ENCODE measurements around the gene EGLN3. TPM values are rescaled to one million over a fixed set of nuclear protein-coding genes. Genes with fewer than 3 reads are reported as not detected.

Gene EGLN3
- 1 to 10 TPM; 1.2 to 1.9 TPM for total RNA-seq

GRCh38 chr14:33950320-33951182 lies at the start of gene EGLN3:
EGLN3 (minus strand) TSS chr14:33951074; CDS start chr14:33950752, 322 bp downstream.
- intact Hi-C loops (cut with micrococcal nuclease), result loop anchor here (5.0 kb wide), 1 partner anchor 92 kb away; no protein-coding TSS in a partner anchor
- Mint-ChIP-seq H3K4me3 (peak within 1 kb of the TSS; percentile 76), H3K9me3 (no peaks in the 10 kb centered on the region), H3K27me3 (peaks cover 42% of the 10 kb centered on the region), H3K27ac (no peak within 1 kb of the TSS), H3K4me1 (ENCODE audit: low read depth) (peaks cover 17% of the 10 kb centered on the region), H3K36me3 (no peaks in the 10 kb centered on the region)
- ChIA-PET POLR2A (no interaction called here), CTCF (interaction anchor here (1.0 kb wide), 1 partner anchor 13 kb away, joined by 3 read pairs; no protein-coding TSS in a partner anchor)
- DNase-seq, result peak; percentile 73

- H3K4me1 Mint-ChIP-seq (ENCODE audit: low read depth), result no peaks in the 10 kb centered on the region
- H3K27ac Mint-ChIP-seq, result no peak overlapping the region
- H3K36me3 Mint-ChIP-seq, result no peaks in the 10 kb centered on the region
- intact Hi-C loops (cut with micrococcal nuclease), result no loop called here
- ChIA-PET POLR2A (interaction anchor here (0.6 kb wide), 1 partner anchor 37 kb away, joined by 3 read pairs; no protein-coding TSS in a partner anchor), CTCF (no interaction called here)
- no peaks in the 10 kb centered on the region for H3K9me3 Mint-ChIP-seq
- no peak overlapping the region for H3K4me3 Mint-ChIP-seq
- no peaks in the 10 kb centered on the region for H3K27me3 Mint-ChIP-seq
- DNase-seq, result no peak
These were observed 49.5 kb upstream of the EGLN3 start for GRCh38 chr14:34000396-34000795.

GRCh38 chr14:33999771-34000291 lies 49.0 kb upstream of the EGLN3 start:
- ChIA-PET POLR2A (interaction anchor here (0.6 kb wide), 1 partner anchor 37 kb away, joined by 3 read pairs; no protein-coding TSS in a partner anchor), CTCF (no interaction called here)
- Mint-ChIP-seq H3K27me3 (no peaks in the 10 kb centered on the region), H3K4me3 (no peak overlapping the region), H3K27ac (no peak overlapping the region), H3K9me3 (no peaks in the 10 kb centered on the region), H3K36me3 (no peaks in the 10 kb centered on the region), H3K4me1 (ENCODE audit: low read depth) (no peaks in the 10 kb centered on the region)
- intact Hi-C loops (cut with micrococcal nuclease), result no loop called here
- DNase-seq, result no peak

DNA sequence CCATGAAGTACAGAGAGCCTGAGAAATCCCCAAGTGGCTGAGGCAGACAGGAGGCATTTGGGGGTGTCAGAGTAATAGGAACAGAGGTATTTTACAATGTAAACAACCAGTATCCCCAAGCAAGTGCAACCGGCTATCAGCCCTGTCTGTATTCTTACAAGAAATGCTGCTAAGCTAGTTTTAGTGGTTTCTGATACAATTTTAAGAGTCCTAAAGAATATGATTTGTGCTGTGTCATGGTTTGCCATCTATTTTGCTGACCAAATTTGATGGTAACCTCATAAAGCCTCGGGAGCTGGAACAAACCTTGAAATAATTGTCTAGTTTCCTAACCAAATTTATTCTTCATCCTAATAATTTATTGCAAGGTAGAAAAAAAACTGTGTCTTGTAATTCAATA lies 46.7 kb upstream of the EGLN3 start:
- Mint-ChIP-seq H3K36me3 (no peaks in the 10 kb centered on the region), H3K4me1 (ENCODE audit: low read depth) (no peaks in the 10 kb centered on the region), H3K4me3 (no peak overlapping the region), H3K9me3 (no peaks in the 10 kb centered on the region), H3K27me3 (no peaks in the 10 kb centered on the region), H3K27ac (no peak overlapping the region)
- CTCF ChIA-PET, result no interaction called here
- POLR2A ChIA-PET, result no interaction called here
- intact Hi-C loops (cut with micrococcal nuclease), result no loop called here
- no peak for DNase-seq

GRCh38 chr14:33996462-33996861 lies 45.6 kb upstream of the EGLN3 start:
- ChIA-PET POLR2A (no interaction called here), CTCF (no interaction called here)
- Mint-ChIP-seq H3K9me3 (no peaks in the 10 kb centered on the region), H3K4me1 (ENCODE audit: low read depth) (no peaks in the 10 kb centered on the region), H3K36me3 (no peaks in the 10 kb centered on the region), H3K27ac (no peak overlapping the region), H3K4me3 (no peak overlapping the region), H3K27me3 (no peaks in the 10 kb centered on the region)
- no peak for DNase-seq
- intact Hi-C loops (cut with micrococcal nuclease), result no loop called here

DNA sequence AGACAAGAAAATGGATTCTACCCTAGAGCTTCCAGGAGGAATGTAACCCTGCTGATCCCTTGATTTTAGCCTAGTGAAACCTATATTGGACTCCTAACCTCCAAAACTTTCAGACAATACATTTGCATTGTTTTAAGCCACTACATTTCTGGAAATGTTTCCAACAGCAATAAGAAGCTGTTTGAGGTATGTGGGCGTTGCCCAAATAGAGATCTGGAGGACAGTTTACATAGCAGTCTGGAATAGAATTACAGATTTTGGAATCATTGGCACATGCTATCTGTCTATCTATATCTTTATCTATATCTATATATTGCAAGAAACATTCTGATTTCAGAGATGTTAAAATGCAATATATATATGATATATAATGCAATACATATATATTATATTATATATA lies 42.4 kb upstream of the EGLN3 start:
- peaks cover 7% of the 10 kb centered on the region for H3K4me1 Mint-ChIP-seq (ENCODE audit: low read depth)
- POLR2A ChIA-PET, result no interaction called here
- no peak overlapping the region for H3K4me3 Mint-ChIP-seq
- no peaks in the 10 kb centered on the region for H3K36me3 Mint-ChIP-seq
- CTCF ChIA-PET, result no interaction called here
- H3K27me3 Mint-ChIP-seq, result no peaks in the 10 kb centered on the region
- H3K9me3 Mint-ChIP-seq, result no peaks in the 10 kb centered on the region
- H3K27ac Mint-ChIP-seq, result no peak overlapping the region
- DNase-seq, result no peak
- intact Hi-C loops (cut with micrococcal nuclease), result no loop called here

GRCh38 chr14:33992274-33993007 lies 41.6 kb upstream of the EGLN3 start:
- ChIA-PET CTCF (no interaction called here), POLR2A (no interaction called here)
- no peaks in the 10 kb centered on the region for H3K9me3 Mint-ChIP-seq
- H3K4me3 Mint-ChIP-seq, result no peak overlapping the region
- H3K4me1 Mint-ChIP-seq (ENCODE audit: low read depth), result peaks cover 7% of the 10 kb centered on the region
- DNase-seq, result no peak
- no peaks in the 10 kb centered on the region for H3K27me3 Mint-ChIP-seq
- H3K36me3 Mint-ChIP-seq, result no peaks in the 10 kb centered on the region
- intact Hi-C loops (cut with micrococcal nuclease), result no loop called here
- no peak overlapping the region for H3K27ac Mint-ChIP-seq

DNA sequence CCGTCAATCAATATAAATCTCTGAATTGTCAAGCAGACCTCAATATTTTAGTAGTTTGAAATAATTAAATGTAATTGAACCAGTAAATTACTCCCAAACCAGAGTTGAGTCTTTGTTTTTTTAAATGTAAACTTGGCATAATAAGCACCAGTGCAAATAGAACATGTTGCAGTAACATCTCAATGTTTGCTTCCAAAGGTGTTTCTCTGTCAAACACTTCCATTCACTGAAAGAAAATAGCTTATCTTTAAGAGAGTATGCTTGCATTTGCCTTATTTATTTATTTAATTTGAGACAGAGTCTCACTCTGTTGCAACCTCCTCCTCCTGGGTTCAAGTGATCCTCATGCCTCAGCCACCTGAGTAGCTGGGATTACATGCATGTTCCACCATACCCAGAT lies 39.9 kb upstream of the EGLN3 start:
- Mint-ChIP-seq H3K4me3 (no peak overlapping the region), H3K36me3 (no peaks in the 10 kb centered on the region), H3K27me3 (no peaks in the 10 kb centered on the region), H3K4me1 (ENCODE audit: low read depth) (peaks cover 7% of the 10 kb centered on the region), H3K27ac (no peak overlapping the region), H3K9me3 (no peaks in the 10 kb centered on the region)
- DNase-seq, result no peak
- ChIA-PET POLR2A (no interaction called here), CTCF (no interaction called here)
- intact Hi-C loops (cut with micrococcal nuclease), result no loop called here

GRCh38 chr14:33987565-33988080 lies 36.7 kb upstream of the EGLN3 start:
- DNase-seq, result no peak
- ChIA-PET CTCF (no interaction called here), POLR2A (no interaction called here)
- intact Hi-C loops (cut with micrococcal nuclease), result no loop called here
- Mint-ChIP-seq H3K4me1 (ENCODE audit: low read depth) (peaks cover 7% of the 10 kb centered on the region), H3K36me3 (peaks cover 2% of the 10 kb centered on the region), H3K4me3 (no peak overlapping the region), H3K27me3 (no peaks in the 10 kb centered on the region), H3K9me3 (peaks cover 18% of the 10 kb centered on the region), H3K27ac (no peak overlapping the region)

GRCh38 chr14:33986804-33987203 lies 35.9 kb upstream of the EGLN3 start:
- peaks cover 18% of the 10 kb centered on the region for H3K9me3 Mint-ChIP-seq

DNA sequence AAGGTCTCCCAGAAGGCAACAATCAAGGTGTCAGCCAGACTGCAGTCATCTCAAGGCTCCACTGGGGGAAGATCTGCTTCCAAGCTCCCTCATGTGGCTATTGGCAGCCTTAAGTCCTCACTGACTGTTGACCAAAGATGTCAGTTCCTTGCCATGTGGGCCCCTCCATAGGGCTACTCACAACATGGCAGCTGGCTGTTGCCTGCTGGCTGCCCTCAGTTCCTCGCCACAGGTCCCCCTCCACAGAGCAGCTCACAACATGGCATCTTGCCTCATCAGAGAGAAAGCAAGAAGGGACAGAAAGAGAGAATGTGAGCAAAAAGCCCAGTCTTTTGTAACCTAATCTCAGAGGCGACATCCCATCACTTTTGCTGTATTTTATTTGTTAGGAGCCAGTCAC lies 34.4 kb upstream of the EGLN3 start:
- Mint-ChIP-seq H3K27me3 (no peaks in the 10 kb centered on the region), H3K9me3 (peaks cover 18% of the 10 kb centered on the region), H3K4me3 (no peak overlapping the region), H3K4me1 (ENCODE audit: low read depth) (peaks cover 4% of the 10 kb centered on the region), H3K36me3 (peaks cover 2% of the 10 kb centered on the region), H3K27ac (no peak overlapping the region)
- ChIA-PET CTCF (no interaction called here), POLR2A (no interaction called here)
- DNase-seq, result no peak
- intact Hi-C loops (cut with micrococcal nuclease), result no loop called here

More at GRCh38 chr14:33986804-33987203, 35.9 kb upstream of the EGLN3 start:
- POLR2A ChIA-PET, result no interaction called here
- no peak for DNase-seq
- intact Hi-C loops (cut with micrococcal nuclease), result no loop called here
- CTCF ChIA-PET, result no interaction called here
- Mint-ChIP-seq H3K36me3 (peaks cover 2% of the 10 kb centered on the region), H3K27me3 (no peaks in the 10 kb centered on the region), H3K4me3 (no peak overlapping the region), H3K27ac (no peak overlapping the region), H3K4me1 (ENCODE audit: low read depth) (peaks cover 7% of the 10 kb centered on the region)

- POLR2A ChIA-PET, result no interaction called here
These were observed 28.9 kb upstream of the EGLN3 start for GRCh38 chr14:33979613-33980276.

More at GRCh38 chr14:33979613-33980276, 28.9 kb upstream of the EGLN3 start:
- H3K27me3 Mint-ChIP-seq, result no peaks in the 10 kb centered on the region
- DNase-seq, result no peak
- H3K9me3 Mint-ChIP-seq, result peaks cover 10% of the 10 kb centered on the region
- H3K4me3 Mint-ChIP-seq, result no peak overlapping the region
- CTCF ChIA-PET, result no interaction called here
- H3K27ac Mint-ChIP-seq, result no peak overlapping the region
- H3K4me1 Mint-ChIP-seq (ENCODE audit: low read depth), result no peaks in the 10 kb centered on the region
- intact Hi-C loops (cut with micrococcal nuclease), result no loop called here
- H3K36me3 Mint-ChIP-seq, result no peaks in the 10 kb centered on the region

Data from activated CD4-positive, alpha-beta memory T cell treated with anti-CD3 and anti-CD28 coated beads for 36 hours (primary cell).